HG02981 (cell line): ENCODE data around the gene PSMB7.

Experiments
- ATAC-seq: cut with Tn5 transposase; IDR thresholded peaks from one replicate; pipeline ENCODE4 v1.9.1; 2021; ENCODE audit warnings: mild to moderate bottlenecking, moderate library complexity; ENCODE audit not compliant: unreplicated experiment

PSMB7 gene

DNA sequence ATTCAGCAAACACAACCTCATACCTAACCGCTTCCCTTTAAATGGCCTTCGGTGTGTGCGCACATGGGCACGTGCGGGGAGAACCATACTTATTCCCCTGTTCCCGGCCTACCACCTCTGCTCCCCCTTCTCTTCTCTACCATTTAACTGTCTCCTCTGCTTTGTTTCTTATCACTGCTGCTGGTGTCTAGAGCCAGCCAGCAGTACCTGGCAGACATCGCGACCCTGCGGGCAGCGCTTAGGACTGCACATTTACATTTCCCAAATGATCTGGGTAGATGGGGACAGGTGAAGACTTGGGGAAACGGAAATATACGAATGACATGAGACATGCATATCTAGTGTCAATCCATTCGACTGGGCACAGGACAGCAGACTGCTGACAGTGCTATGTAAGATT lies 56.6 kb downstream of the PSMB7 start:
- no peak for ATAC-seq

DNA sequence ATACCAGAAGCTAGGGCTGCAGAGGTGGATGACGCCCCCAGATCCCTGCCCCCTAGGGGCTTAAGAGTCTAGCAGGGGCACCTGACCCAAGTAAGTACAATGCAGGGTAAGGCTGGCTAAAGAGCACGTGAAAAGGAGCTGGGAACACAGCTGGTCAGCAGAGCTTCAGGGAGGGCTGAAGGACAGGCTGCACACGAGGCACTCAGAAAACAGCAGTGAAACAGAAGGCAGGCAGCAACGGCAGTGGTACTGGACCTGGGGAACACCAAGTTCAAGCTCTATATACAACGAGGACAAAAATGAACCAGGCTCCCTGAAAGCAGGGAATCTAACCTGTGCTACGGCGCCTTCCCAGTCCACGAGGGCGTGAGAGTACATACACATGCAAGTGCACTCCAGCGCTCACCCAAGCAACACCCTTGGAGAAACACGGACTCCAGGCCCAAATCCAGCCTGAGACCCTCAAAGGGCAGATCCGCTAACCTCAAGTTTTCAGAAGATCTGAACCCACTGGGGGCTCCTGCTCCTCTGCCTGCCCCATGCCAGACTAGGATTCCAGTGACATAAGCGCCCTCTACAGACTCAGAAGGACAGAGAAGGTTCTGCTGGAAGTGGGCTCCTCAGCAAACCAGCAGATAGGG lies 57.4 kb downstream of the PSMB7 start:
- ATAC-seq, result no peak

DNA sequence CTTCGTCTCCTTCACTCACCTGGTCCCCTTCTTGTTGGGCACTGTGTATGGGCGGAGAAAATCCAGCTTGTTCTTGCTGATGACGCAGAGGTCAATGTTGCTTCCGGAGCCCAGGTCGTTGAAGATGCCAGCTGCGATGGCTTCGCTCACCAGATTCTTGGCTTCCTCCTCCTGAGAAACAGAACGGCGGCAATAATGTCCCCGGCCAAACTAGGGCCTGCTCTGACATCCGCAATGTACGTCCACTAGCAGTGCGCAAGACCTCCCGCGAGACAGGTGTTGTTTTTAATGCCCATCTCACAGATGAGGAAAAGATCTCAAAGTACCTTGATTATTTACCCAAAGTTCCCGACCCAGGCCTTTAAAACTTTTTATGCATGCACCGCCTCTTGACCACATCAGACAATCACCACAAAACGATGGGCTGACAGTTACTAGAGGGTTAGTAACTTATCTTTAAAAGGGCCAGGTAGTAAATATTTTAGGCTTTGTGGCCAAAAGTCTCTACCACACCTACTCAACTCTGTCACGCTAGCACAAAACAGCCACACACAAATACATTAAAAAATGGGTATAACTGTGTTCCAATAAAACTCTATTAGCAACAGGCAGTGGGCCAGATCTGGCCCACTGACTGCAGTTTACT lies 58.4 kb downstream of the PSMB7 start:
- no peak for ATAC-seq

DNA sequence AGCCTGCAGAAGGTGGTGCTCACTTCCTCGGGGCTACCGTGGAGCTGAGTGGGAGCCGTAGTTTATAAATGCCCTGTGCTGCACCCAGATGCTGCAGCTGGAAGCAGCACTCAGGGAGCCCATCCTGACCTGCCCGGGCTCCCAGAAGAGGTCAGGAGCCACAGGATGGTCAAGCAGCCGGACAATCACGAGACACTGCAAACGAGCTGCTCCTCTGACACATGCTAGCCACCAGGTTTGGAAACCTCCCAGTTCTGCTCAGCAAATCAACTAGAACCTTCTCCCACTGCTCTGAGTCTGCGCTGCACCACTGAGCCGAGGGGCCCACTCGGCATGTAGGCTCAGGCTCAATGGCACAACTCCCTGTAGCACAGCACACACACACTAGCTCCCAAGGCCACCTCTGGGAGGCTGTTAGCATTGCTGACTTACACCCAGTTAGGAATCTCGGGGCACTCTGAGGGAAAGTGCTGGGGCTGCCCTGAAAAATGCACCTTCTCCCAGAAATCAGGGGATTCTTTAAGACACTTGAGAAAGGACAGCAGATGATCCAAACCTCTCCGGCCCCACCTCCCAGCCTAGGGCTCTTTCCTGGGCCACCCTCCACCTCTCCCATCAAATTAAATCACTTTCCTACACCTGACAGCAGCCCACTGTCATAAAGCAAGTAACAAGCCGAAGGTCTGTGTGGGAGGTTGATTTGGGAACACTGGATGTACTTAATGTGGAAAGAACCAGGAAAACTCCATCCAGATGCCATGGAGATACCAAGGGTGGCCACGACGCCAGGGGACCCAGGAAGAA lies 59.1 kb downstream of the PSMB7 start:
- ATAC-seq, result no peak

DNA sequence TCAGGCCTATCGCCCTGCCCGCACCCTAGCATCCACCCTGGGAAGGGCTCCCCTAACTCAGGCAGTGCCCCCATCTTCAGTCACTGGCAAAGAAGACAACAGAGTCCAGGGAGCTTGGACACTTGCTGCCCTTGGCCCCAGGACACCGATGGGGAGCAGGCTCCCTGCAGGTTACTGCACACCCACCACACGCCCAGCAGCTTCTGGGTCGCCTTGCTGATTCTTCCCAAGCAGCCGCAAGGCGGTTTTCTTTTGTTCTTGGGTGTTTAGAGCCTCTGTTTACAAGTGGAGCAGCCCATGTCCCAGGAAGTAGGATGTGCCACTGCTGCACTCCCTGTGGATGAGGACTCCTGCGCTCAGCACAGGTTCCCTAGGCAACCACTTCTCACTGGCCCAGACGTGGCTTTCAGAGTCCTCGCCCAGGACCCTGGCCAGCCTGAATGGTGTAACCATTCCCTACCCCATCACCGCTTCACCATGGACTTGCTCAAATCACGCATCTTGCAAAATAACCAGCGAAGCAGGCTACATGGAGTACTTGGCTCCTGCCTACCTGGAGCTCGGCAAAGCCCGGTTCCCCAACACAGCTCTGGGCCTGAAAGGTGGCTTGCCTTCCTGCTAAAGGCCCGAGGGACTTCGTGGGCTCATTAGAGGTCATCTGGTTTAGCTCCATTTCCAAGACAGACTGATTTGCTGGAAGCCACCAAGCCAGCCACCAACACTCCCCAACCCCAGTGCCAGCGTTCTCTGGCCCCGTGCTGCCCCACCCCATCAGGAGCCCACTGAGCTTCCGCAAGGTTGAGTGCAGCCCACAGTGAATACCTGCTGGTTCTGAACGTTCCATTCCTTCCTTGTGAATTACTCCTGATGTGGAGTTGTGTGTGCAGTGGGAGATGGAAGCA lies 60.0 kb downstream of the PSMB7 start:
- ATAC-seq, result no peak

DNA sequence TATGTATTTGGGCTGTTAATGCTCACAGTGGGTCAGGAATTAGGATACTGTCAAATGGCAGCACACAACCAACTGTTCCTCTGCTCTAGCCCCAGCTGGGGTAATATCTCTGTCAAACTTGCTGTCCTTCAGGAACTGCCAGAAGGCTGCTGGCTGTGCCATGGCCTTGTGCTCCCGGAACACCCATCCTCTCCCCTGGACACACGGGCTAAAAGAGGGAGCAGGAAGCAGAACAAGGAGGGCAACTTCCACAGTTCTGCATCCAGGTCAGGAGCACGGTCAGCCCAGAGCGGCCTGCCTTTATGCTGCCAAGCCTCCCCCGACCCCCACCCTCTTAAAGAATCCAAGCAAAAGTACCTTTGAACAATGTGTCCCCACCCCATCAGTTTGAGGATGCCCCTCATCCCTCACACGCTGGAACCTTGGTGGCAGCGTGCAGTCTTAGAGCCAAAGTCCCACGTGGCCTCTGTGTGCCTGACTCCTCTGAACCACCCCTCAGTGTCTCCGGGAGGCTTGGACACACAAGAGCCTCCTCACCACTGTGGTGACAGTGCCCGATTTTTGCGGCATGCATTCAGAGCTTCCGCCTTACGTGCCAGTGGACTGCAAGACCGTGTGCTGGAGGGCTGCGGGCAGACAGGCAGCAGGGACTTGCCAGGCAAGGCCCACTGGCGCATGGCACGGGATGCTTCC lies 60.8 kb downstream of the PSMB7 start:
- no peak for ATAC-seq

DNA sequence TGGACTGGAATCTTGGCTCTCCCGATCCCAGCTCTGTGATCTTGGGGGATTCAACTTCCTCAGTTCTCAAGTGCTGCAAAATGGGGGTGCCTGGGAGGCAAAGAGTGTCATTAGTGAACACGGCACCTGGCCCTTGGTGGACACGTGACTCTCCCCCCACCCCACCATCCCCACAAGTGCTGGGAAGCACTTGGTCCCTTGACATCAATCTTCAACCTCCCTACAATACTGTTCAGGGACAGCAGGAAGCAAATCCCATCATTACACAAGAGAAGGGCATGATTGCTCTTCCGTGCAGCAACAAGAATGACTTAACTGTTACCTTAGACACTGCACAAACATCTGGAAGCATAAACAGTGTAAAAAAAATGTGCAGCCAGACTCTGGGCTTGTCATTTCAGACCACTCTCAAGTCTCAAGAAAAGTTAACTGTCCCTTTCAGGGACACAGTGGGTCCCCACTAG lies 61.4 kb downstream of the PSMB7 start:
- no peak for ATAC-seq

DNA sequence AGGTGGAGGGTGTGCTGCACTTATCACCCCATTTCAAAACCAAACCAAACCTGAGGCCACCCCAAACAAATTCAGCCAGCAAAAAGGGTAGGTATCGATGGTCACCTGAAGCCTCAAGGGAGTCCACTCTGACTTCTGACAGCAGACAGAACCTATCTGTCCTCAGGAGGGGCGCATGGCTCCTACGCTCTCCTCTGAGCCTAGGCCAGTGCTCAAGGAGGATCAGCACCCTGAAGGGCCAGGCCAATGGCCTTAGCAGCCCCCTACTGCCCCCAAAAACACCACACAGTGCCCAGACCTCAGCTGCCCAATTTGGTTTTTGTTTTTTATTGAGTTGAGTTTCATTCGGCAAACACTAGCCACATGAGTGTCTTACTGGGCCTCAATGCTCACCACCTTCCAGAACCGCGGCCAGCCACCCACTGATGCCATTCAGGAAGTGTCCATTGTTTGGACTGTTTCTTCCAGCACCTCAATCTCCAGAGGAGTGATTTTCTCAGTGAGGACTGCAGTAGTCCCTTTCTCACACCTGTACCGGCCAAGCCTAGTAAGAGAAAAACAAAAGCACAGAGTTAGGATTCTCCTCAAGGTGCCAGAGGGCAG lies 62.0 kb downstream of the PSMB7 start:
- ATAC-seq, result no peak

DNA sequence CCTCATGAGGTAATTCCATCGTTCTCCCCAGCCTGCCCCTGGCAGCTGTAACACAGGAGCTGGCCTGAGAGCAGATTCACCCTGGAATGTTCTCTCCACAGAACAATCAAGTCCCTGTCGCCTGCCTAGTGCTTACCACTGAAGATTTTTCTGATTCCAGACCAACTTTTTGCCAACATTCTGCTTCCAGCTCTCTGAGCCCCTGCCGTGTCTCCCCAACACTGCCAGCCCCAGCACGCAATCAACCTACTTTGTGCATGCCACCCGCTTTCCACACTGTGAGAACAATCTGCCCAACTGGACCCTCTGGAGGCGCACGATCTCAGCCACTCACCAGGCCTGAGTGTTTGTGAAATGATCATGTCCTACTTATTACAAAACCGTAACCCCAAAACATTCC lies 62.6 kb downstream of the PSMB7 start:
- ATAC-seq, result no peak

DNA sequence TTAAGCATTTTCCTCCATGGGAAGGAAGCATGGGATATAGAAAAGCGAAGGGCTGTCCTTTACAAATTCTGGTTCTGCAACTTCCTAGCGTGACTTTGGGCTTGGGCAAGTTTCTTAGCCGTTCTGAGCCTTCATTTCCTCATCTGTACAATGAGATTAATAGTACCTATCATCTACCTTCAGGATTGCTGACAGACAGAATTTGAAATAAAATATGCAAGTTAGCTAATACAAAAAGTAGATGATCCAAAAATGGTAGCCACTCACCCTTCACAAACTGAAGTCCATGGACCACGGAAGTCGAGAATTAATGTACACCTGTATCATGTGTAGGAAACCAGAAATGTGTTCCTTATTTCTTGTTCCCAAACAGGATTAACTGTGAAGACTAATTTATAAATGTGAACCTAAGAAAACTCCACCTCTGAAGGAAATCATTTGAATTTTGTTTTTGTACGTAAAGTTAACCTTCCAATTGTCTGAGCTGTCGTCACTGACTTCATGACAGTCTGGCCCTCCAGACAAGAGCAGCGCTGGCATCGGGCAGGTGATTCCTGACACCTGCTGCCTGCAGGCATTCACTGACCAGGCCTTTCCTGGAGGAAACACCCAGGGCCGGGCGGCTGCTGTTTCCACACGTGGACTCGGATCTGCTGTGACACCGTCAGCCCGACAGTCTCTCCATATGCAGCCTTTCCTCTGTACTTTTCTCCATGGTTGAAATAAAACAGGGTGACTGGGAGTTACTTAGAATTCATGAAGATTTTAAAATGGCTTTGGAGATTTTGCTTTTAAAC lies 63.4 kb downstream of the PSMB7 start:
- no peak for ATAC-seq

DNA sequence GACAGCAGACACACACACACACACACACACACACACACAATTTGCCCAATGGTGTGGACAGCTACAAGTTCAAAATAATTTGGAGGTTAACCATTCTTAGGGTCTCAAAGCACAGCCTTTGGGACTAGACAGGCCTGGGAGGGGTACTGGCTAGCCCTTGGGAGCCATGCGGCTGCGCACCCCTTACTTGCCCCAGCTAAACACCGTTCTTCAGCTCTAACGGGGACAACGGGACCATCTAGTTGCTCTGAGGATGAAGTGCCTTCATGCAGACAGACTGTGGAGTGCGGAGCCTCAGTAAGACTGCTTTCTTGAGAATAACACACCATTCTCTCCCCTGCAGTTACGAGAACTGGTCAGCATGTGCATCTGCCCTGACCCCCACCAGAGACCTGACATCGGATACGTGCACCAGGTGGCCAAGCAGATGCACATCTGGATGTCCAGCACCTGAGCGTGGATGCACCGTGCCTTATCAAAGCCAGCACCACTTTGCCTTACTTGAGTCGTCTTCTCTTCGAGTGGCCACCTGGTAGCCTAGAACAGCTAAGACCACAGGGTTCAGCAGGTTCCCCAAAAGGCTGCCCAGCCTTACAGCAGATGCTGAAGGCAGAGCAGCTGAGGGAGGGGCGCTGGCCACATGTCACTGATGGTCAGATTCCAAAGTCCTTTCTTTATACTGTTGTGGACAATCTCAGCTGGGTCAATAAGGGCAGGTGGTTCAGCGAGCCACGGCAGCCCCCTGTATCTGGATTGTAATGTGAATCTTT lies 64.6 kb downstream of the PSMB7 start:
- no peak for ATAC-seq

DNA sequence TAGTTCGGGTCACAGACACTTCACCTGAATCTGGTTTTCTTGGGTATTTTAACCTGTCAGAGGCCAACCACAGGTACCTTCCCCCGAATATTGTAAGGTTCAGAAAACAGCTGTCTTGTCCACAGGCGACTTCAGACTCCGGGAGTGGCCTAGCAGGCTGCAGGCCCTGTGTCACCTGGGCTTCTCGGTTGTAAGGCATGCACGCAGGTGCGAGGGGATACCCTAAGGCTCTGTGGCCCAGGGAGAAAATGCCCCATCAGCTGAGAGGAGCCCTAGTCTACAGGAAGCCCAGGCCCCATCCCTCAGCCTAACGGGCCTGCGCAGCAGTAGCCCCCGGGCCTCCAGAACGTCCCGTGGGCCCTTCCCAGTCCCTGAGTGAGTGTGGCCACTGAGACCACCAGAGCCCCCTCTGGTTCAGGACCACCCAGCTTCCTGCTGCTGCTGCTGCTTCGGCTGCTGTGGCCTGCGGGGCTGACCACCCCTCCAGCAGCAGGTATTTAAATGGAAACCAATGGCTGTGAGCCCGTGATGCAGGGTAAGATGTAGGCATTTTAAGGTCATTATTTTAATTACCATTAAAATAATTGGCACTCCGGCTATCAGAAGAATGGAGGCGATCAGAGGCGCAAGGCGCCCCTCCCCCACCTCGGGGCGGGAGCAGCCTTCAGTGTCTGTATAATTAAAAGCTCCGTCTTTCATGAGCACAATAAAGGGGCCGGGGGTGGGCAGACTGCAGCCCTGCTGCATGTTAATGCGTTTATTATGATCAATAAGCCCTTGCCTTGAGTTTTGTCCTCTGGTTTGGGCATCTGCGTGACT lies 65.4 kb downstream of the PSMB7 start:
- ATAC-seq, result no peak

DNA sequence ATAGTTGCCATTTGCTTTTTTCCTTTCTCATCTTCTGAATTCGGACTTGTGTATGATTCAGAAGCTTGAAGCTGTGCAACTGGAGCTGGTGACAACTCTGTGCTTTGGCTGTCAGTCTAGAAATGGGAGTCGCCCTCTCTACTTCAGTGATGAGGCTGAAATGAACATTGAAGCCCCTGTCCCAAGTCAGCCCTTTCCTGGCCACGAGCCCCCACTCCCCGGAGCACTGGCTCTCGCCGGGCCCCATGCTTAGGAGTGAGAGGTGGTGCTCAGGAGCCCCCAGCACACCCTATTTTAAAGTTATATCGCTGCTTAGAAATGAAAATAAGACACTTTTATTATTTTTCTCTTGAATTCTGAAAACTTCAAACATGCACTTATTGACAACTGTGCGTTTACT lies 66.0 kb downstream of the PSMB7 start:
- no peak for ATAC-seq

DNA sequence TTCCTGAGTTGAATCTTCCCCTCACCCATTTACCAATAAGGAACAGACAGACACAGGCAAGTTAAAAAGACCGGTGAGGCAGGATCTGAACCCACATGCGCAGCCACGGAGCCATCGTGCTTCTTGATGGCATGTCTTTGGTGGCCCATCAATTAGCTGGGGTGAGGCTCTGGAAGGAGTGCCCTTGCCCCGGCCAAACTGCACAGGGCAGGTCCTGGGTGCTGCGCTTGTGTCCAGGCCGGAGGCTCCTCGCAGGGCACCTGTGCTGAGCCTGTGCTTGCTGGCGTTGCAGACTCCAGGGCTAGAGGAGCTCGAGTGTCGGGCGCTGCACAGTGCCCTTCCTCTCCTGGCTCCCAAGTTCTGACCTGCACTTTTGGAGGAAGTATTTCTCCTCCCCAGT lies 66.4 kb downstream of the PSMB7 start:
- ATAC-seq, result no peak

DNA sequence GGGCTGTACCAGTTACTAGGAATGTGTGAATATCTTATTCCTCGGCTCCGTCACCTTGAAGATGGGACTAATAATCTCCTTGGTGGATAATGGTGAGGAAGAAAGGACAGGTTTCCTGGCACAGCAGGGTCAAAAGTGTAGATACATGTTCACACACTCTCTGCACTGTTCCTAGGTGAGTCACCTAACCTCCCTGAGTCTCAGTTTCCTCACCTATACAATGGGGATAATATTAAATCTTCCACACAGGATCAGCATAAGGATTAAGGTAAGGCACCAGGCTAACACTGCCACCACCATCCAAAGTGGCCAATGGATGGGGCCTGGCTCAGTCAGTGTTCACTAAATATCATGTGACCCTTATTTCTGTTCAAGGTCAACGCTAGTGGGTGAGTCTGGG lies 66.9 kb downstream of the PSMB7 start:
- ATAC-seq, result no peak

DNA sequence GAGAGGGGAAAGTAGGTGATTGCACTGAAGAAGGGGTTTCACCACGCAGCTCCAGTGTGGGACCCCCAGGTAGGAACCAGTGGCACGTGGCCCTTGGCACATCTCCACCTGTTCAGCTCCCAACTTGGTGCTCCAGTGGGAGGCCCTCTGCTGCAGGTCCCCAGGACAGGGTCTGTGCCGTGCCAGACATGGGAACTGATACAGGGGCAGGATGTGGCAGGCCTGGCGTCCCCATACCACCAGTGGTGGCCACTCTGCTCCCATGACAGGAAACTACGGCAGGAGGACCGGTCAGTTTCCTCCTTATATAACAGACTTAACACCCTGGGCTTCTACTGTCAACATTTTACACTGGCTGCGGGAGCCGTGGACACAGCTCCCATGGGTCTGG lies 67.3 kb downstream of the PSMB7 start:
- ATAC-seq, result no peak

DNA sequence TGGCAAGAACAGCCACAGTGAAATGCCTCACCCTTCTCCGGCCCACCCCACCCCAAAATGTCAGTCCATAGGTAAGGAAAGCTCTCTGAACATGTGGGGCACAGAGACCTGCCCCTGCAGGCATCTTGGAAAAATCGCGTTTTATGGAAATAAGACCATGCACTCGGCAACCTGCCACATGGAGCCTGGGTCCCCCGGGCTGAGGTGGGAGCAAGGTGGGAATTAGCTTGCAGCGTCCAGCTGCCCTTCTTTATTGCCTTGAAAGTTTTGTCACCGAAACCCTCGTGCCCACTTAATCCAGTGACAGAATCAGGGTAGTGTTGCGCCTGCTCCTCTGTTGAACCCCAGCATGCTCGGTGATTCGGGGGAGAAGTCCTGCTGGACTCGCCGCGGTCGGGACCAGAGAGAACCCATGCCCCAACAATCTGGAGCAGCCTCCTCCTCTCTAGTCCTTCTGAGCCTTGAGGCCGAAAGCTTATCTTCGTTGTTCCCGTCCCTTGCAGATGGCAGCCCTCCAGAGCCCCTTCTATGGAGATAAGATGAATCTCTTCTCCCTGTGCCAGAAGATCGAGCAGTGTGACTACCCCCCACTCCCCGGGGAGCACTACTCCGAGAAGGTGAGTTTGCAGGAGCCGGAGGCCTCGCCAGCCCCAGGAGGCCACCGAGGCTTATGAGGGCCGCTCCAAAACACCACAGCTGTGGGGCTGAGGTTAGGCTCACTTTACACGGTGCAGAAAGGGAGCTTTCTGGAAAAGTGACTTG lies 67.9 kb downstream of the PSMB7 start:
- no peak for ATAC-seq
